WERI-Rb-1 (cell line): ENCODE measurements around the gene DTNBP1.
"Not testable (repeated sequence)": the region's sequence is repeated elsewhere in the genome, so short reads cannot be mapped to it uniquely, and the experiment has no call there.

Experiments used
- DNase-seq: peaks from one replicate; pipeline ENCODE4 v3.0.0-alpha.2; 2020
- H3K27ac ChIP-seq: fragments of 250-450 bp; sonication (Bioruptor Pico); 2 replicates; pipeline ENCODE4 v1.5.1; 2020; ENCODE audit warnings: mild to moderate bottlenecking, moderate library complexity
- H3K27me3 ChIP-seq: fragments of 250-450 bp; sonication (Bioruptor Pico); 2 replicates; pipeline ENCODE4 v1.5.1; 2021; ENCODE audit warnings: mild to moderate bottlenecking, low read depth, moderate library complexity; ENCODE audit not compliant: insufficient read depth, severe bottlenecking
- H3K36me3 ChIP-seq: fragments of 250-450 bp; sonication (Bioruptor Pico); 2 replicates; pipeline ENCODE4 v1.5.1; 2020; ENCODE audit warnings: mild to moderate bottlenecking, moderate library complexity
- H3K4me3 ChIP-seq: 2 replicates; pipeline ENCODE4 v1.5.1; 2011; ENCODE audit warnings: low read depth, mild to moderate bottlenecking, control low read depth, low read length
- H3K9me3 ChIP-seq: fragments of 250-450 bp; sonication (Bioruptor Pico); 2 replicates; pipeline ENCODE4 v1.5.1; 2021; ENCODE audit warnings: mild to moderate bottlenecking, moderate library complexity; ENCODE audit not compliant: severe bottlenecking
- TF ChIP-seq, protein P1 (sequence below): IDR thresholded peaks from 2 replicates; pipeline ENCODE4 v1.5.1; 2011; ENCODE audit warnings: low read depth, mild to moderate bottlenecking, control low read depth, inconsistent platforms, low read length

Gene DTNBP1

DNA sequence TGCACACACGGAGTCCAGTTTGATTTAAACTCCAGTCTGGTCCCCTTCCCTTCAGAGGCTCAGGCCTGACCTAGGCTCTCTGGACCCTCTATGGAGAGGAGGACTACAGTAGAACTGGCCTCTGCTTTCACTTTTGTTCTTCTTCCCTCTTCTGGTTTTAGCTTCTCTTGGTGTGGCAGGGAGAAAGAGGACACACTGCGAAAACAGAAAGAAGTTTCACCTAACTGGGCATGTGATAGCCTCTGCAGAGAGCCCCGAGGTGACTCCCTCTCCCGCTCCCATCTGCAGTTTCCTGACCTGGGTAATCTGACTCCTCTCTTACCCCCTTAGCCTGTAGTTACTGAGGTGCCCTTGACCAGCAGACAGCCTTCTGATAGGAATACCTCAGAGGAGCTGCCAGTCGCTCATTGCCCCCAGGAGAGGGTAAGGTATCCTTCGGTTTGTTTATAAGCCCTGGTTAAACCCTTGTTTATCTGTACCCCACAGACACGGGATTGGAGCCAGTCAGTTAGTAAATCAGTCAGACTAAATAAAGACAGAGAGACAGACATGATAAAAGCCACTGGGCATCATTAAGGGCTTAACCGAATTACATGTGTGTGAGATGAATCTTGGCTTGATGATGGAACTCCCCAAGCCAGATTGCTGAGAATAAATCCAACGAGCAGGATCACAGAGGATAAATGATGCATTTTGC lies 12.0 kb upstream of the DTNBP1 start:
- Histone ChIP-seq H3K9me3 (peaks cover 3% of the 10 kb centered on the region), H3K27ac (peak overlapping the region; percentile 69), H3K36me3 (no peaks in the 10 kb centered on the region), H3K4me3 (peak overlapping the region; percentile 6), H3K27me3 (no peaks in the 10 kb centered on the region)
- DNase-seq = peak; percentile 77
- TF ChIP-seq, protein P1, sequence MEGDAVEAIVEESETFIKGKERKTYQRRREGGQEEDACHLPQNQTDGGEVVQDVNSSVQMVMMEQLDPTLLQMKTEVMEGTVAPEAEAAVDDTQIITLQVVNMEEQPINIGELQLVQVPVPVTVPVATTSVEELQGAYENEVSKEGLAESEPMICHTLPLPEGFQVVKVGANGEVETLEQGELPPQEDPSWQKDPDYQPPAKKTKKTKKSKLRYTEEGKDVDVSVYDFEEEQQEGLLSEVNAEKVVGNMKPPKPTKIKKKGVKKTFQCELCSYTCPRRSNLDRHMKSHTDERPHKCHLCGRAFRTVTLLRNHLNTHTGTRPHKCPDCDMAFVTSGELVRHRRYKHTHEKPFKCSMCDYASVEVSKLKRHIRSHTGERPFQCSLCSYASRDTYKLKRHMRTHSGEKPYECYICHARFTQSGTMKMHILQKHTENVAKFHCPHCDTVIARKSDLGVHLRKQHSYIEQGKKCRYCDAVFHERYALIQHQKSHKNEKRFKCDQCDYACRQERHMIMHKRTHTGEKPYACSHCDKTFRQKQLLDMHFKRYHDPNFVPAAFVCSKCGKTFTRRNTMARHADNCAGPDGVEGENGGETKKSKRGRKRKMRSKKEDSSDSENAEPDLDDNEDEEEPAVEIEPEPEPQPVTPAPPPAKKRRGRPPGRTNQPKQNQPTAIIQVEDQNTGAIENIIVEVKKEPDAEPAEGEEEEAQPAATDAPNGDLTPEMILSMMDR = no peak

DNA sequence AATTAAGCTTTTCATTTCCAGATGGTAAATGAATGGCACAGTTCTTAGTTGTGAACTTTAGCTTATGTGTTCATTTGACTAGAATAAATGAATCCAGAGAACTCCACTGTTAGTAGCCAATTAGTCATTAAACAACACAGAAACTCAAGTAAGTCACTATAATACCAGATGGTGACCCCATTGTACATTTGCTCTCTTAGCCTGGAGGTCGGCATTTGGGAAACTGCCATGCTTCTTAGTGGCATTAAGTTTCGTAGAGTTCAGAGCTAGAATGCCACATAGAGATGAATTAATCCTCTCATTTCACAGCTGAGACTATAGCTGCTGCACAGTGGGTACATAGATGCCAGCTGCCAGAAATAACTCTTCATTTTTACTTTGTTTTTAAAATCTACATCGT lies 10.8 kb upstream of the DTNBP1 start:
- Histone ChIP-seq H3K27ac (no peak overlapping the region), H3K9me3 (peaks cover 3% of the 10 kb centered on the region), H3K4me3 (no peak overlapping the region), H3K27me3 (no peaks in the 10 kb centered on the region), H3K36me3 (no peaks in the 10 kb centered on the region)
- TF ChIP-seq, protein P1 = no peak
- DNase-seq = no peak

DNA sequence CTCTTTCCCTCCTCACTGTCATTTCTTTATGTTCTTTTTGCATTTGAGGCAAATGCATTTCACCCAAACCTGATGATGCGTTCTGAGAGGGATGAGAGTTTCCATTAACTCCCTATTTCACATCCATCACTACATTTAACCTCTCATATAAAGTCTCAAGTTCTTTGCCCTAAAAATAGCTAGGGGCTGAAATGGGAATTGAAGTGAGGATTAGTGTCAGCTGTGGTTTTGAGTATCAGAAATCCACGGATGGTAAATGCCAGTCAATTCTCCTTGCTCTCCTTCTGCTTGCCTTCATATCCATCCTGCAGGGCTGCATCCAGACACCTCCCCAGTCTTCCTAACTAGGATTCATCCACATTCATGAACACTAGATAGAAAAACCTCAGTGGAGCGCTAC lies 10.0 kb upstream of the DTNBP1 start:
- no peak for DNase-seq
- H3K9me3 ChIP-seq = no peaks in the 10 kb centered on the region
- no peak overlapping the region for H3K4me3 ChIP-seq
- no peak overlapping the region for H3K27ac ChIP-seq
- H3K27me3 ChIP-seq = no peaks in the 10 kb centered on the region
- no peaks in the 10 kb centered on the region for H3K36me3 ChIP-seq
- TF ChIP-seq, protein P1 = no peak

DNA sequence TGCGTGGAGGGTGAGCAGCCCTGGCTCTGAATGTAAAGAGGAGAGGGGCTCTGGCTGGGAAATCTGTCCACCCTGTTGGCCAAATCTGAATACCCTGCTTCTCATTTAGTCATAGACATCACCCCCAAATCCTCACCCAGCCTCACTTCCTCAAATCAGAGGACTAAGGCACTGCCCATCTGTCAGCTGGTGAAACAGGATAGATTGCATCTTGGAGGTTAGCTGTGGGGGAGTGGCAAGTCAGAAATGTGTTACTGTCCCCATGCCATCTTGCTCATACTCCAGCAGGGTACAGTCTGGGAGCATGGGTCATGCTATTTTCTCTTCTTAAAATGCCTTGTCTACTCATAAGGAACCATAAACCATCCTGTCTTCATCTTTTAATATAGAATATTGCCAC lies 9.5 kb upstream of the DTNBP1 start:
- no peaks in the 10 kb centered on the region for H3K36me3 ChIP-seq
- H3K9me3 ChIP-seq = no peaks in the 10 kb centered on the region
- H3K27ac ChIP-seq = no peak overlapping the region
- TF ChIP-seq, protein P1 = no peak
- no peak for DNase-seq
- H3K27me3 ChIP-seq = no peaks in the 10 kb centered on the region
- no peak overlapping the region for H3K4me3 ChIP-seq

- TF ChIP-seq, protein P1 = no peak
- H3K27me3 ChIP-seq = no peaks in the 10 kb centered on the region
- H3K4me3 ChIP-seq = no peak overlapping the region
- no peak for DNase-seq
- no peaks in the 10 kb centered on the region for H3K9me3 ChIP-seq
- no peak overlapping the region for H3K27ac ChIP-seq
- H3K36me3 ChIP-seq = no peaks in the 10 kb centered on the region
Measured at GRCh38 chr6:15668918-15669317, 6.1 kb upstream of the DTNBP1 start.

DNA sequence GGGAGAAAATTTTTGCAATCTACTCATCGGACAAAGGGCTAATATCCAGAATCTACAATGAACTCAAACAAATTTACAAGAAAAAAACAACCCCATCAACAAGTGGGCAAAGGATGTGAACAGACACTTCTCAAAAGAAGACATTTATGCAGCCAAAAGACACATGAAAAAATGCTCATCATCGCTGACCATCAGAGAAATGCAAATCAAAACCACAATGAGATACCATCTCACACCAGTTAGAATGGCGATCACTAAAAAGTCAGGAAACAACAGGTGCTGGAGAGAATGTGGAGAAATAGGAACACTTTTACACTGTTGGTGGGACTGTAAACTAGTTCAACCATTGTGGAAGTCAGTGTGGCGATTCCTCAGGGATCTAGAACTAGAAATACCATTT lies 4.1 kb upstream of the DTNBP1 start:
- H3K36me3 ChIP-seq = not testable (repeated sequence)

More for the DNA sequence above, 4.1 kb upstream of the DTNBP1 start:
- not testable (repeated sequence) for DNase-seq, H3K4me3 ChIP-seq, H3K27me3 ChIP-seq, H3K27ac ChIP-seq, H3K9me3 ChIP-seq
